ENCODE data around the gene CCER1. TPM values are rescaled to one million over a fixed set of nuclear protein-coding genes. Genes with fewer than 3 reads are reported as not detected.

The CCER1 gene
- total RNA-seq, 1 experiment from 2014 or later, result not detected

DNA sequence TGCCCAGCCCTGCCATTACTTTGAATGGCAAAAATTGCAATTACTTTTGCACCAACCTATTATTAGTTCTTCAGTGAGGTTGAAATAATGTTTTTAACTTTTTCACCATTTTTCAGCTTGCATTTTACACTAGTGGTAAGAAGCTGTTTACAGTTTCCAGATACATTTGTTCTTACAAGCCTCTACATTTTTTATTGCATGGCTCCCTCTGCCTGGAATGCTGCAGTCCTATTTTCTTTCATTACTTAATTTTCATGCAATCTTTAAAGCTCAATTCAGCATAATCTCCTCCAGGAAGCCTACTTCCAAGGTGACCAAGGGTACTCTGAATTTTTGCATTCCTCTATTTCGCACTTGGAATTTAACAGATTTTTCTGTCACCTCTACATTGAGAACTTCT is 33.4 kb downstream of the CCER1 start:
- DNase-seq (ENCODE audit: low read depth), result no peak

- DNase-seq (ENCODE audit: low read depth), result no peak
Observed at GRCh38 chr12:90920222-90920621, 34.8 kb downstream of the CCER1 start.

DNA sequence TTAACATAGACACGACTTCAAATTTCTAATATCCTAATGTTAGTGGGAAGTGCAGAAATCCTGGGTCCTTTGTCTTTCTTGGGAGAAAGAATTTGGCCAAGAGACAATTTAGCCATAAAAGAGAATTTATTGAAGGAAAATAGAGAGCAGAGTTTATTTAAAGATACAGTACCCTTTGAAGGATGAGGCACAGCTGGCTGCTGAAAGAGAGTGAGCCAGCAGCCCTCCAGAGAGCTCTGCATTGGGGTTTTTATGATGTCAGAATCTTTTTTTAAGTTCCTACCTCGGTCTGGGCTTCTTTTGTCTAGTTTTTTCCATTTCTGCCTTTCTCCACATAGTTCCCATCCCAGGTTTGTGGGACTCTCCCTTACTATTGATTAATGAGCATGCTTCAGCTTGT is 37.5 kb downstream of the CCER1 start:
- no peak for DNase-seq (ENCODE audit: low read depth)

DNA sequence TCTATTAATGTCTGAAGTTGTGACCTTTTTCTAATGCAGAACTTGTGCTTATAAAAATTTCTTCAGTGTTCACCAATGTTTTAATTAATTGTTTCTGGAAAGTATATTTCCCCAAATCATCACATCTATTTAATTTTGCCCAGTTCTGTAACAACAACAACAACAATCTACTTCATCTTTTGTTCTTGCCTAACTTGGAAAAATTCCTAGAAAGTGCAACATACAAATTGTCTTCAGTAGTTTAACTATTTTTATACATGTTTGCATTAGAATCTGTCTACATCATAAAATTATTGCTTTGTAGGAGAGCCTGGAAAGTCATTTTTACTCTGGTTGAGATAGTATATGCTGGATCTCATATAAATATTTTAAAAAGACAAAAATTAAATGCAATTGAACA is 38.5 kb downstream of the CCER1 start:
- no peak for DNase-seq (ENCODE audit: low read depth)

- DNase-seq (ENCODE audit: low read depth), result no peak
Observed at GRCh38 chr12:90915353-90915752, 39.6 kb downstream of the CCER1 start.

DNA sequence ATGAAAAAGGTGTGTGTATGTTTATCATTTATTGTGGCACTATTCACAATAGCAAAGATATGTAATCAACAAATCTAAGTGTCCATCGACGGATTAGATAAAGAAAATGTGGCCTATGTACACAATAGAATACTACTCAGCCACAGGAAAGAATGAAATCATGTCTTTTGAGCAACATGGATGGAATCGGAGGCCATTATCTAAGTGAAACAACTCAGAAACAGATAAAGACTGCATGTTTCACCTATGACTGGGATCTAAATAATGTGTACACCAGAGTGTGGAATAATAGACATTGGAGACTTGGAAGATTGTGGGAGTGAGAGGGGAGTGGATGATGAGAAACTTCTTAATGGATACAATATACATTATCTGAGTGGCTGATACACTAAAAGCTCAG is 44.0 kb downstream of the CCER1 start:
- no peak for DNase-seq (ENCODE audit: low read depth)

DNA sequence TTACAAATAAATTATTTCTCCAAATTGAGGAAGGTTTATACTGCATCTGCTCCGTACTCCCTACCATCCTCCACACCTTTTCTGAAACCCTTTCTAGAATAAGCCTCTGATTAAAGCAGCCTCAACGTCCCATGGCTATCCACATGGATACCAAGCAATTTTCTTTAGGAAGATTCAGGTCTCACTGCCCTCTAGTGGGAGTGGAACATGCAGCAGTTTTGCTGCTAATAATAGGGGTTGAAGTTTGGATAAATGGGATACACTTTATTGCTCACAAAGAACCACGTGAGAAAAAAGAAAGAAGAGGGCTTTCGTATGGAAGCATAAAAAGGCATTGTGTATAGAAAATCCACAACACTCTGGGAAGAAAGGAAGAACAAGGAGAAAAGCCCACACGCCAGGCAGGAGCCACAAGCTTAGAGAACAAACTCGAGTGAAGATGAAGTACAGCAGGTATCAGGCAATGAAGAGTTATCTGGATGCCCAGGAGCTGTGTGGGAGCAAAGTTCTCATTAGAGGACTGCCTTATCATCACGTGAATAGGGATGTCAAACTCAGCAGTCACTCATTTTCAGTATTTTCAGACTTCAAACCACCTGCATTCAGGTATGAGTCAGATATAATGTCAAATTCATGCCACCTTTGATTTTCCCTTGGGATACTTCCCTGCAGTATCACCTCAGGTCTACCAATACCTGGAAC is 45.8 kb downstream of the CCER1 start:
- no peak for DNase-seq (ENCODE audit: low read depth)

GRCh38 chr12:90908465-90908864 is 46.5 kb downstream of the CCER1 start:
- DNase-seq (ENCODE audit: low read depth), result no peak

GRCh38 chr12:90905691-90906370 is 49.1 kb downstream of the CCER1 start:
- DNase-seq (ENCODE audit: low read depth), result no peak

- no peak for DNase-seq (ENCODE audit: low read depth)
Observed at GRCh38 chr12:90902596-90902995, 52.4 kb downstream of the CCER1 start.

Other genes starting within 250 kb of the CCER1 start
- not detected in 2 replicates for gene EPYC, start 49.8 kb upstream of the CCER1 start, total RNA-seq (2014; rRNA removed; shearing (Covaris generic))
- not detected in 2 replicates for gene KERA, start 102.8 kb upstream of the CCER1 start, total RNA-seq (2014; rRNA removed; shearing (Covaris generic))
- 1.0 and 2.6 TPM in 2 replicates for gene LUM, start 156.3 kb upstream of the CCER1 start, total RNA-seq (2014; rRNA removed; shearing (Covaris generic))
- gene DCN, start 227.6 kb upstream of the CCER1 start, total RNA-seq (2014; rRNA removed; shearing (Covaris generic)), result 0.06 TPM in 1 of 2 replicates, not detected in the other

Data from Daoy (cell line).